Measurements from ENCODE around the gene OCSTAMP.

Gene OCSTAMP

GRCh38 chr20:46573234-46573633 lies 22.8 kb upstream of the OCSTAMP start:
- TF ChIP-seq REST (IDR thresholded peaks at IDR 0.05; ENCODE audit: insufficient read depth in 1 of 2, low read depth in 2 of 2, low read length in 2 of 2): no peak
- no peak for TF ChIP-seq POLR2AphosphoS5 (IDR thresholded peaks at IDR 0.05; ENCODE audit: low read depth, low read length)
- no peak for TF ChIP-seq TAF1 (IDR thresholded peaks at IDR 0.05; ENCODE audit: borderline replicate concordance, insufficient read depth, low read length)
- TF ChIP-seq SIN3A (IDR thresholded peaks at IDR 0.05; ENCODE audit: borderline replicate concordance, insufficient read depth, low read length): no peak
- TF ChIP-seq FOXP2 (optimal IDR thresholded peaks at IDR 0.05; ENCODE audit: borderline replicate concordance, extremely low read depth, extremely low read length, insufficient read depth): no peak

- TF ChIP-seq REST (IDR thresholded peaks at IDR 0.05; ENCODE audit: insufficient read depth in 1 of 2, low read depth in 2 of 2, low read length in 2 of 2) (no peak), TAF1 (IDR thresholded peaks at IDR 0.05; ENCODE audit: borderline replicate concordance, insufficient read depth, low read length) (no peak), SIN3A (IDR thresholded peaks at IDR 0.05; ENCODE audit: borderline replicate concordance, insufficient read depth, low read length) (no peak), FOXP2 (optimal IDR thresholded peaks at IDR 0.05; ENCODE audit: borderline replicate concordance, extremely low read depth, extremely low read length, insufficient read depth) (no peak), POLR2AphosphoS5 (IDR thresholded peaks at IDR 0.05; ENCODE audit: low read depth, low read length) (no peak)
Measured at GRCh38 chr20:46572790-46573189, 22.3 kb upstream of the OCSTAMP start.

- TF ChIP-seq REST (IDR thresholded peaks at IDR 0.05; ENCODE audit: insufficient read depth in 1 of 2, low read depth in 2 of 2, low read length in 2 of 2): no peak
- TF ChIP-seq SIN3A (IDR thresholded peaks at IDR 0.05; ENCODE audit: borderline replicate concordance, insufficient read depth, low read length): no peak
- no peak for TF ChIP-seq POLR2AphosphoS5 (IDR thresholded peaks at IDR 0.05; ENCODE audit: low read depth, low read length)
- no peak for TF ChIP-seq FOXP2 (optimal IDR thresholded peaks at IDR 0.05; ENCODE audit: borderline replicate concordance, extremely low read depth, extremely low read length, insufficient read depth)
- TF ChIP-seq TAF1 (IDR thresholded peaks at IDR 0.05; ENCODE audit: borderline replicate concordance, insufficient read depth, low read length): no peak
Measured at GRCh38 chr20:46572153-46572552, 21.7 kb upstream of the OCSTAMP start.

- TF ChIP-seq SIN3A (IDR thresholded peaks at IDR 0.05; ENCODE audit: borderline replicate concordance, insufficient read depth, low read length) (no peak), POLR2AphosphoS5 (IDR thresholded peaks at IDR 0.05; ENCODE audit: low read depth, low read length) (no peak), FOXP2 (optimal IDR thresholded peaks at IDR 0.05; ENCODE audit: borderline replicate concordance, extremely low read depth, extremely low read length, insufficient read depth) (no peak), TAF1 (IDR thresholded peaks at IDR 0.05; ENCODE audit: borderline replicate concordance, insufficient read depth, low read length) (no peak), REST (IDR thresholded peaks at IDR 0.05; ENCODE audit: insufficient read depth in 1 of 2, low read depth in 2 of 2, low read length in 2 of 2) (no peak)
Measured at GRCh38 chr20:46571418-46571817, 21.0 kb upstream of the OCSTAMP start.

- TF ChIP-seq TAF1 (IDR thresholded peaks at IDR 0.05; ENCODE audit: borderline replicate concordance, insufficient read depth, low read length): no peak
- no peak for TF ChIP-seq REST (IDR thresholded peaks at IDR 0.05; ENCODE audit: insufficient read depth in 1 of 2, low read depth in 2 of 2, low read length in 2 of 2)
- no peak for TF ChIP-seq SIN3A (IDR thresholded peaks at IDR 0.05; ENCODE audit: borderline replicate concordance, insufficient read depth, low read length)
- TF ChIP-seq FOXP2 (optimal IDR thresholded peaks at IDR 0.05; ENCODE audit: borderline replicate concordance, extremely low read depth, extremely low read length, insufficient read depth): no peak
- no peak for TF ChIP-seq POLR2AphosphoS5 (IDR thresholded peaks at IDR 0.05; ENCODE audit: low read depth, low read length)
Measured at GRCh38 chr20:46570956-46571355, 20.5 kb upstream of the OCSTAMP start.

Measured in PFSK-1 (cell line).